Nephron progenitor cell (in vitro differentiated cells): ENCODE measurements around the gene CHTF8.
A peak's percentile ranks its signal among the peaks of the same experiment; 100 is the strongest.

Experiments
- DNase-seq: peaks from one replicate; pipeline ENCODE4 v3.0.0; 2021
- H3K27ac Mint-ChIP-seq: 2 replicates; pipeline ENCODE4 v1.8.0; 2021; ENCODE audit warnings: mild to moderate bottlenecking, moderate library complexity, mixed read lengths
- H3K27me3 Mint-ChIP-seq: 2 replicates; pipeline ENCODE4 v1.8.0; 2021; ENCODE audit warnings: mild to moderate bottlenecking, low read depth, mixed read lengths; ENCODE audit not compliant: poor library complexity
- H3K36me3 Mint-ChIP-seq: 2 replicates; pipeline ENCODE4 v1.8.0; 2021; ENCODE audit warnings: low read depth, mixed read lengths
- H3K4me1 Mint-ChIP-seq: 2 replicates; pipeline ENCODE4 v1.8.0; 2021; ENCODE audit warnings: mixed read lengths
- H3K4me3 Mint-ChIP-seq: 2 replicates; pipeline ENCODE4 v1.8.0; 2021; ENCODE audit warnings: mild to moderate bottlenecking, moderate library complexity, mixed read lengths
- H3K9me3 Mint-ChIP-seq: 2 replicates; pipeline ENCODE4 v1.8.0; 2021; ENCODE audit warnings: mild to moderate bottlenecking, moderate library complexity, mixed read lengths
- CTCF ChIP-seq: fragments of 200-600 bp; sonication (generic); IDR thresholded peaks from 2 replicates; pipeline ENCODE4 v1.5.0; 2021; ENCODE audit warnings: antibody characterized with exemption

The CHTF8 gene

GRCh38 chr16:69123910-69124309 is 8.5 kb downstream of the CHTF8 start:
- no peaks in the 10 kb centered on the region for H3K9me3 Mint-ChIP-seq
- peaks cover 68% of the 10 kb centered on the region for H3K36me3 Mint-ChIP-seq
- peaks cover 5% of the 10 kb centered on the region for H3K4me1 Mint-ChIP-seq
- DNase-seq: peak; percentile 65
- H3K4me3 Mint-ChIP-seq: no peak overlapping the region
- peak; percentile 63 for TF ChIP-seq CTCF
- H3K27ac Mint-ChIP-seq: peak overlapping the region; percentile 37
- H3K27me3 Mint-ChIP-seq: no peaks in the 10 kb centered on the region

GRCh38 chr16:69120096-69120664 is 12.2 kb downstream of the CHTF8 start:
- Mint-ChIP-seq H3K4me3 (no peak overlapping the region), H3K36me3 (peaks cover 59% of the 10 kb centered on the region), H3K27ac (no peak overlapping the region), H3K27me3 (no peaks in the 10 kb centered on the region), H3K9me3 (no peaks in the 10 kb centered on the region), H3K4me1 (no peaks in the 10 kb centered on the region)
- DNase-seq: no peak
- no peak for TF ChIP-seq CTCF

GRCh38 chr16:69119536-69119935 is 12.9 kb downstream of the CHTF8 start:
- Mint-ChIP-seq H3K36me3 (peaks cover 59% of the 10 kb centered on the region), H3K9me3 (no peaks in the 10 kb centered on the region), H3K27me3 (no peaks in the 10 kb centered on the region), H3K27ac (no peak overlapping the region), H3K4me1 (no peaks in the 10 kb centered on the region), H3K4me3 (no peak overlapping the region)
- no peak for TF ChIP-seq CTCF
- DNase-seq: no peak

- DNase-seq: no peak
- Mint-ChIP-seq H3K36me3 (peaks cover 57% of the 10 kb centered on the region), H3K4me1 (no peaks in the 10 kb centered on the region), H3K4me3 (no peak overlapping the region), H3K27me3 (no peaks in the 10 kb centered on the region), H3K9me3 (no peaks in the 10 kb centered on the region), H3K27ac (no peak overlapping the region)
- no peak for TF ChIP-seq CTCF
Measured at GRCh38 chr16:69118994-69119393, 13.4 kb downstream of the CHTF8 start.

GRCh38 chr16:69118468-69118867 is 13.9 kb downstream of the CHTF8 start:
- no peak for TF ChIP-seq CTCF
- H3K27ac Mint-ChIP-seq: peak overlapping the region; percentile 72
- no peak overlapping the region for H3K4me3 Mint-ChIP-seq
- peaks cover 54% of the 10 kb centered on the region for H3K36me3 Mint-ChIP-seq
- H3K27me3 Mint-ChIP-seq: no peaks in the 10 kb centered on the region
- no peak for DNase-seq
- peaks cover 4% of the 10 kb centered on the region for H3K4me1 Mint-ChIP-seq
- no peaks in the 10 kb centered on the region for H3K9me3 Mint-ChIP-seq

GRCh38 chr16:69116906-69117305 is 15.5 kb downstream of the CHTF8 start:
- Mint-ChIP-seq H3K9me3 (no peaks in the 10 kb centered on the region), H3K27ac (no peak overlapping the region), H3K36me3 (peaks cover 51% of the 10 kb centered on the region), H3K4me3 (no peak overlapping the region), H3K27me3 (no peaks in the 10 kb centered on the region), H3K4me1 (peaks cover 10% of the 10 kb centered on the region)
- no peak for DNase-seq
- TF ChIP-seq CTCF: no peak
